BE2C (cell line): Measurements from ENCODE around the gene CERCAM.
"Not testable (repeated sequence)": the region's sequence is repeated elsewhere in the genome, so short reads cannot be mapped to it uniquely, and the experiment has no call there.

Source experiments
- DNase-seq: peaks from one replicate; pipeline ENCODE4 v3.0.0-alpha.2; 2020
- H3K27me3 ChIP-seq: fragments of 250-450 bp; sonication (Bioruptor Pico); 2 replicates; pipeline ENCODE4 v1.5.1; 2020; ENCODE audit warnings: mild to moderate bottlenecking
- H3K36me3 ChIP-seq: fragments of 250-450 bp; sonication (Bioruptor Pico); 2 replicates; pipeline ENCODE4 v1.5.1; 2020; ENCODE audit warnings: mild to moderate bottlenecking
- H3K4me1 ChIP-seq: fragments of 250-450 bp; sonication (Bioruptor Pico); 2 replicates; pipeline ENCODE4 v1.5.1; 2020
- H3K4me3 ChIP-seq: 2 replicates; pipeline ENCODE4 v1.5.1; 2011; ENCODE audit warnings: low read depth, low read length
- H3K9me3 ChIP-seq: fragments of 250-450 bp; sonication (Bioruptor Pico); 2 replicates; pipeline ENCODE4 v1.5.1; 2020
- TF ChIP-seq, protein P1 (sequence below): IDR thresholded peaks from 2 replicates; pipeline ENCODE4 v1.5.1; 2012; ENCODE audit warnings: mild to moderate bottlenecking, low read depth, low read length

The CERCAM gene

GRCh38 chr9:128408963-128409431 lies 11.7 kb upstream of the CERCAM start:
- no peaks in the 10 kb centered on the region for H3K36me3 ChIP-seq
- TF ChIP-seq, protein P1, sequence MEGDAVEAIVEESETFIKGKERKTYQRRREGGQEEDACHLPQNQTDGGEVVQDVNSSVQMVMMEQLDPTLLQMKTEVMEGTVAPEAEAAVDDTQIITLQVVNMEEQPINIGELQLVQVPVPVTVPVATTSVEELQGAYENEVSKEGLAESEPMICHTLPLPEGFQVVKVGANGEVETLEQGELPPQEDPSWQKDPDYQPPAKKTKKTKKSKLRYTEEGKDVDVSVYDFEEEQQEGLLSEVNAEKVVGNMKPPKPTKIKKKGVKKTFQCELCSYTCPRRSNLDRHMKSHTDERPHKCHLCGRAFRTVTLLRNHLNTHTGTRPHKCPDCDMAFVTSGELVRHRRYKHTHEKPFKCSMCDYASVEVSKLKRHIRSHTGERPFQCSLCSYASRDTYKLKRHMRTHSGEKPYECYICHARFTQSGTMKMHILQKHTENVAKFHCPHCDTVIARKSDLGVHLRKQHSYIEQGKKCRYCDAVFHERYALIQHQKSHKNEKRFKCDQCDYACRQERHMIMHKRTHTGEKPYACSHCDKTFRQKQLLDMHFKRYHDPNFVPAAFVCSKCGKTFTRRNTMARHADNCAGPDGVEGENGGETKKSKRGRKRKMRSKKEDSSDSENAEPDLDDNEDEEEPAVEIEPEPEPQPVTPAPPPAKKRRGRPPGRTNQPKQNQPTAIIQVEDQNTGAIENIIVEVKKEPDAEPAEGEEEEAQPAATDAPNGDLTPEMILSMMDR = no peak
- no peak overlapping the region for H3K4me3 ChIP-seq
- H3K9me3 ChIP-seq = no peaks in the 10 kb centered on the region
- no peaks in the 10 kb centered on the region for H3K4me1 ChIP-seq
- H3K27me3 ChIP-seq = no peaks in the 10 kb centered on the region
- no peak for DNase-seq

DNA sequence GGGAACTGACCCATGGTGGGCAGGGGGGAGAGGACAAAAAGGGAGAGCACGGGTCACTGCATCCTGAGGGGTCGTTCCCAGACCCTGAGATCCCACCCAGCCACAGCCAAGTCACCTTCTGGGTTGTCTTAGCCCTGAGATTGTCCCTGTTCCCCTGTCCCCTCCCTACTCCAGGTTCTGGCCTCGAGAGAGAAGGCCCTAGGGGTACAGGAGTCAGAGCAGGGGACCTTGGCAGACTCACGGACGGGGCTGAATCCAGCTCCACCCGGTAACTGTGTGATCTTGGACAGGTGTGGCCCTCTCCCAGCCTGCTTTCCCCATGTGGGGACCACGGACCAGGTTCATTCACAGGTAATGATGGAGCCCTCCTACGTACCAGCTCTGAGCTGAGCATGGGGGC lies 11.2 kb upstream of the CERCAM start:
- TF ChIP-seq, protein P1 = no peak
- Histone ChIP-seq H3K9me3 (no peaks in the 10 kb centered on the region), H3K4me1 (no peaks in the 10 kb centered on the region), H3K4me3 (no peak overlapping the region), H3K27me3 (no peaks in the 10 kb centered on the region), H3K36me3 (no peaks in the 10 kb centered on the region)
- no peak for DNase-seq

DNA sequence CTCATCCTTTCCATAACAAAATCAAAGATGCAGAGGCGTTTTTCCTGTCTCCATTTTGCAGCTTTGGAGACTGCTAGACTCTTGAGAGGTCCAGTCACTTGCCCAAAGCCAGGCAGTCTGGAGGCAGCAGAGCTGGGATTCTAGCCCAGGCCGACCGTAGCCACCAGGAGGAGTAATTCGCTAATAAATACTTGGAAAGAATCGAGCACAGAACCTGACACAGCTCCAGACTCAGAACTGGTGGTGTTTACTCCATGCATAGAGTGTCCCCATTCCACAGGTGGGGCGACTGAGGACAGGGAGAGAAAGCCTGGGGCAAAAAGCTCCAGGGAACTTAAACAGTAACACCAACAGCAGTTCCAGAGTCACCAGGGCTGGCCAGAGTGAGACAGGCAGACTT lies 10.7 kb upstream of the CERCAM start:
- Histone ChIP-seq H3K4me1 (no peaks in the 10 kb centered on the region), H3K27me3 (no peaks in the 10 kb centered on the region), H3K4me3 (no peak overlapping the region), H3K36me3 (no peaks in the 10 kb centered on the region), H3K9me3 (no peaks in the 10 kb centered on the region)
- TF ChIP-seq, protein P1 = peak; percentile 41
- peak; percentile 32 for DNase-seq

DNA sequence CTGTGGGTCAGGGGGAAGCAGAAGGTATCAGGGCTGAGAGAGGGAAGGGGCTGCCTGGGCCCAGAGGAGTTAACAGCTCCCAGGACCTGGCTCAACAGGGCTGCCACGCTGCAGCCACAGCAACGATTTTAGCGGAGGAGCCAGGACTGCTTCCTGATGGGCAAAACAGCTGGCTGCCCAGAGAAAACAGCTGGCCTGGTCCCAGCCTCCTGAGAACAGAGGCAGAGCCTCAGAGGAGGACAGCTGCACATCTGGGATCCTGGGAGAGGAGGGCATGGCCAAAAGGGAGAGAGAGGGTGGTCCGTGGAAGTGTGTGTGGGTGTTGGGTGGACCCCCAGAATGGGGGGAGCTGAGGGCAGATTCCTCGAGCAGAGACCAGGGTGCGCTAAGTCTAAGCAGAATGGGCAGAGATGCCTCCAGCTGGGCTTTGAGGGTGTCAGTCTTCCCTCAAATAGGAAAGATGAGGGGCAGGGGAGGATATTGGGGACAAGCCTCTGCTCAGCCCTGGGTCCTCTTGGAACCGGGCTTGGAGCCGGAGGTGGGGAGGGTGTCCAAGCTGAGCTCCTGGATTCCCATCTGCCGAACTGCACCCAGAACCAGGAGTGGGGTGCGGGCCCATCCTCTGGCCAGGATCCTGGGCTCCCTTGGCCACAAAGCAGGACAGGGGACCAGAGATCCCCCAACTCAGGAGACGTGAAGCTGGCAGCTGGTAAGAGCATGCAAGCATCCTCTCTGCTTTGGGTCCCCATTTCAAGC lies 9.1 kb upstream of the CERCAM start:
- DNase-seq = no peak
- no peaks in the 10 kb centered on the region for H3K36me3 ChIP-seq
- TF ChIP-seq, protein P1 = no peak
- H3K9me3 ChIP-seq = no peaks in the 10 kb centered on the region
- no peaks in the 10 kb centered on the region for H3K27me3 ChIP-seq
- H3K4me1 ChIP-seq = no peaks in the 10 kb centered on the region
- H3K4me3 ChIP-seq = no peak overlapping the region

DNA sequence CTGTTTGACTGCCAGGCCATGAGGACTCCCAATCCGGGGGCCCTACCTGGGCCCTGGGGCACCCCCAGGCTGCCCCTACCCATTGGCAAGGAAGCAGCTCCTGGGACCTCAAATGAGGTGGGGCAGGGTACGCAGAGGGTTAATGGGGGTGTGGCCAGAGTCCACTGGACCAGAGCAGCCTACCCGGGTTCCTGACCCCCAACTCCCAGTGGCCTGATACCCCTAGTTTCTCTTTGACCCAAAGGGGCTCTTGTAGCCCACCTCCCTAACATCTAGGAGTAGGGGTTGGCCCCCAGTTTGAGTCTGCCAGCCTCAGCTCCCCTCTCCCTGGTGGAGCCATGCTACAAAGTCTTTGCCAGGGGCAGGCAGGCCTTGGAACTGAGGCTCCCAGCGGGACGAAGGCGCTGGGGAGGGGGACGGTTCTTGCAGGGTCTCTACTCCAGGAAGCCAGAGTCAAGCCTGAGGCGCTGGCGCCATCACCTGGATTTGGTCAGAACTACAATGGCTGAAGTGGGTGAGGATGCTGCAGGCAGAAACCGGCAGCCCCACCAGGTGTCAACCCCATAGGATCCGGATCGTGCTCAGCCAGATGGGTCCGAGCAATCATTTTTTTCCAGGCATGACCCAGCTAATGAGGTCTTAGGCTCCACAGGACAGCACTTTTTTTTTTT lies 8.4 kb upstream of the CERCAM start:
- H3K27me3 ChIP-seq = no peaks in the 10 kb centered on the region
- no peak overlapping the region for H3K4me3 ChIP-seq

DNA sequence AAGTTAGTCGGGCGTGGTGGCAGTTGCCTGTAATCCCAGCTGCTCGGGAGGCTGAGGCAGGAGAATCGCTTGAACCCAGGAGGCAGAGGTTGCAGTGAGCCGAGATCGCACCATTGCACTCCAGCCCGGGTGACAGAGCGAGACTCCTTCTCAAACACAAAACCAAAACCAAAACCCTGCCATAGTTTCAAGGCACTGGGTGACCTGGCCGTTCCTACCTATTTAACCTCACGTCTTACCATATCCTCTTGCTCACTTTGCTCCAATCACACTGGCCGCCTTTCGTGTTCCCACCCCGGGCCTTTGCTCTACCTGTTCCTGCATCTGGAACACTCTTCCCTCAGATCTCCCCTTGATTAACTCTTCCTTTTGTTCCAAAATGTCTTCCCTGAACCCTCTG lies 6.9 kb upstream of the CERCAM start:
- H3K4me1 ChIP-seq, H3K27me3 ChIP-seq, H3K9me3 ChIP-seq, DNase-seq, H3K36me3 ChIP-seq, H3K4me3 ChIP-seq: not testable (repeated sequence)

More for the DNA sequence above, 8.4 kb upstream of the CERCAM start:
- no peaks in the 10 kb centered on the region for H3K36me3 ChIP-seq
- DNase-seq = peak; percentile 87
- H3K9me3 ChIP-seq = no peaks in the 10 kb centered on the region
- no peaks in the 10 kb centered on the region for H3K4me1 ChIP-seq
- TF ChIP-seq, protein P1 = peak; percentile 87
